CD4-positive, alpha-beta T cell treated with Interleukin-15 for 4 hours (primary cell): ENCODE measurements around the gene CREB3L1.

Source experiments
- DNase-seq: peaks from one replicate; pipeline ENCODE4 v3.0.0-alpha.2; 2020; ENCODE audit warnings: low spot score

Gene CREB3L1

GRCh38 chr11:46277622-46278386 is at the start of gene CREB3L1:
Gene CREB3L1 (plus strand): TSS chr11:46277662. CDS start chr11:46278112, 450 bp downstream.
- DNase-seq: no peak

DNA sequence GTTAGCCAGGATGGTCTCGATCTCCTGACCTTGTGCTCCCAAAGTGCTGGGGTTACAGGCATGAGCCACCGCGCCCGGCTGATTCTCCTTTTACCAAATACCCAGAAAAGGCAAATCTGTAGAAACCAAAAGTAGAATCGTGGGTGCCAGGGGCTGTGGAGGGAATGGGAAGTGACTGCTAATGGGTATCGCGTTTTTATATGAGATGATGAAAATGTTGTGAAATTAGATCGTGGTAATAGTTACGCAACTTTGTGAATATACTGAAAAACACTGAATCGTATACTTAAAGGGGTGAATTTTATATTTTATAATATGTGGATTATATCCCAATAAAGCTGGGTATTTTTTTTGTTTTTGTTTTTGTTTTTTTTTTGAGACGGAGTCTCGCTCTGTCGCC is 48.2 kb upstream of the CREB3L1 start:
- no peak for DNase-seq

DNA sequence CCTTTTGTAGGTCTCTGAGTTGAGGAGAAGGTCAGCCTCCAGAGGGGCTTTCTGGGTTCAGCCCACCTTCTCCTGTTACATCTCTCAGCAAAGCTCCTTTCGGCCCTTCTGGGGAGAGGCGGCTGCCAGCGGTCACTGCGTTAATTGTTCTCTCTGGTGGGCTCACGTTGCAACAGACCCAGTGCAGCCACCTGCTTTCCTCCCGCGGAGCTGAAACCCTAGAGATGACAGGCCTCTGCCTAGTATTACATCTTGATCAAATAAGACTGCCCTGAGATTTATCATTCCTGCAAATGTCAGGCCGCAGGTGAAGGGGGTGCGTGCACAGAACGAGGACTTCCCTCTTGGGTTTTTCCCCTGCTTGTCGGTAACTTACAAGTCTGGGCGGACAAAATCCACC is 43.2 kb upstream of the CREB3L1 start:
- no peak for DNase-seq

- no peak for DNase-seq
These were observed 41.4 kb upstream of the CREB3L1 start for GRCh38 chr11:46235777-46236688.

- no peak for DNase-seq
These were observed 40.6 kb upstream of the CREB3L1 start for GRCh38 chr11:46236918-46237247.

DNA sequence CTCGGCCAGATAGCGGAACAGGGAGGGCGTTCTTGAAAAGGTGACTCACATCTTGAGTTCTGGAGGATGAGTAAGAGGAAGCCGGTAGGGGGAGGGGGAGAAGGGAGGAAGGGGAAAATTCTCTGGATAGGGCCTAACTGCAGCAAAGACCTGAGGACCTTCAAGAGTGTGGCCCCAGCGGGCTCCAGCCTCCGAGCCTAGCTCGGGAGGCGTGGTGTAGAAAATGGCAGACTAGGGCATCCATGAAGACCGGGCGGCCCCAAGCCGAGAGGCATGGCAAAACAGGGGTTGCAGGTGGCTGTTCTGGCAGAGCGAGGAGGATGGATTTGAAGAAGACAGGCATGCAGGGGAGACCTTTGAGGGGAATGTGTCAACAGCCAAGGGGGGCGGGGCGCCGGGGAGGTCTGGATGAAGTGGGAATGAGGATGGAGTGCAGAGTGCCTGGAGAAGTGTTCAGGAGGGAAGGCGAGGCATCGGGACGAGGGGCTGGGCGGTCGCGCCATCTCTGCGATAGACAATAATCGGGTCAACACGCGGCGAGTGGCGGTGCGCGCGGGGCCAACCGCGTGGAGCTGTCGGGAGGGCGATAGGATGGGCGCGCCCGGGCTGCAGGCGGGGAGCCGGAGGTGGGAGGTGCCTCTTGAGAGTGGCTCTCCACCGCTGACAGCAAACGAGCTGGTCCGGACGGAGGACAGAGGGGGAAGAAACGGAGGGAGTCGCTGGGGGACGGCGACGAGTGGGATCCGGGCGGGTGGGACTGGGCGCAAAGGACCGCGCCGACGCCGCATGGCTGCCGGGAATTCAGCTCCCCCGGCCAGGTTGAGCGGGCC is 40.0 kb upstream of the CREB3L1 start:
- DNase-seq: peak; percentile 55

GRCh38 chr11:46238078-46238966 is 39.1 kb upstream of the CREB3L1 start:
- DNase-seq: peak; percentile 28

- peak; percentile 83 for DNase-seq
These were observed 38.3 kb upstream of the CREB3L1 start for GRCh38 chr11:46238967-46239800.

DNA sequence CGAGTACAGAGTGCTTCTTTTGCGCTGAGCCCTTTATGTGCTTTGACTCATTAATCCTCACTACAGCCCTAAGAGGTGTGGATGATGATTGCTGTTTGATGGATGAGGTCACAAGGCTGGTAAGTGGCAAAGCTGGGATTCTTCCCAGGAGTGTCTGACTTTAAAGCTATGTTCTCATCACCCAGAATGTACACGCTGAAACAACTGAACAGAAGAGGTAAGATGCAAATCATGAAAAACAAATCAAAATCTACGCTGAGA is 37.7 kb upstream of the CREB3L1 start:
- DNase-seq: no peak

GRCh38 chr11:46240371-46240770 is 37.1 kb upstream of the CREB3L1 start:
- DNase-seq: no peak

DNA sequence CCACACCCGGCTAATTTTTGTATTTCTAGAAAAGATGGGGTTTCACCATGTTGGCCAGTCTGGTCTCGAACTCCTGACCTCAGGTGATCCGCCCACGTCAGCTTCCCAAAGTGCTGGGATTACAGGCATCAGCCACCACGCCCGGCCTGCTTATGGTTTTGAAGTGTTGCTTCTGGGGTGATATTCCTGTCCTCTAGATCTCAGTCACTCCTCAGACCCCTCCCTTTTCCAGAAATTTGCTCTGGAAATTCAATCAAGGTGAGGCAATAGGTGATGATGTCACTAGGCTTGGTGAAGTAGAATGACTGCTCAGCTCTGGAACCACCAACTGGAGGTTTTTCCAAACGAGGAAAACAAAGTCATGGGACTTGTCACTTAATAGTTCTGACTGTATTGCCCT is 36.6 kb upstream of the CREB3L1 start:
- no peak for DNase-seq

DNA sequence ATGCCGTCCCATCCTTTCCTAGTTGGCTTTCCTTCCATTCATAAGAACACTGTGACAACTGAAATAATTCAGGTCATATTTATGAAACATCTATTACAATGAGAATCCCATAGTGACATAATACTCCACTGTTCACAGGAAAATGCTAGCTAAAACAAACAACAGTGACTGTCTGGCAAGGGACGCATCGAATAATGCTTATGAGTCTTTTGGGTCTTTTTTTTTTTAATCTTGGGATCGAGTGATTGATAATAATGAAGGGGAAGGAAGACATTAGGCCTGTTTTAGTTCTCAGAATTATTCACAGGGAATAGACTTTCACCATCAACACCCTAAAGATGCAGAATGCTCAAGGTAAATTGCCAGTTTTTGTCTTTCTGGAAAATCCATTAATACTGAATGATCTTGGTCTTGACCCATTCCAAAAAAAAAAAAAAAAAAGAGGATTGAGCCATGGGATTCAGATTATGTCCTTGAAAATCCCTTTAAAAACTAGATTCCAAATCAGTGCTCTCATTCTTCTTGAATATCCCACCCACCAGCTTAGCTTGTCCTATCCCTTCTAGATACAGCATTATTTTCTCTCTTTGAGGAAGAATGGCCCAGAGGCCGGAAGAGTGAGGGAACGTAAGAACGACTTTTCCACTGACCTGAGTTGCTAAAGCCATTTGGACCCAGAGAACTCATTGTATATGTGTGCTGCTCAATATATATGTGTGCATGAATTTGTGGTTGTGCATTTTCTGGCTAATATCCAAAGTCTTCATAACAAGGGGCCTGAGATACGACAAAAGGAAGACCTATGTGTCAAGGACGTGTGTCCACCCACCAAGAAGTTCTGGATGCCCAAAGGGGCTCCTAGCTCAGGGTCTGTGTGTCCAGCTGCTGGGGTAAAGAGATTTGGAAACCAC is 35.2 kb upstream of the CREB3L1 start:
- DNase-seq: no peak

- peak; percentile 83 for DNase-seq
These were observed 34.3 kb upstream of the CREB3L1 start for GRCh38 chr11:46242952-46243795.

DNA sequence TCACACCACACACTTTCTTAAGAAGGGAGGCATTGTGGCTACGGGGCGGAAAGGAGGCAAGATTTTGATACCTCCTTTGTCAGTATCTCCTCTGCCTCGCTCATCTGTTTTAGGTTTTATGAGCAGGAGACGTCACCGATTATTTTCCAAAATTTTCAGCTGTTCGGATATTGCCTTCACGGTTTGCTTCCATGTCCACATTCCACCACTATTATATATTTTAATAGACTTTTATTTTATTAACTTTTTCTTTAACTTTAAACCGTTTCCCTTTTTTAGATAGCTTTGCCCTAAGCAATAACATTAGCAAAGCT is 33.7 kb upstream of the CREB3L1 start:
- DNase-seq: no peak

DNA sequence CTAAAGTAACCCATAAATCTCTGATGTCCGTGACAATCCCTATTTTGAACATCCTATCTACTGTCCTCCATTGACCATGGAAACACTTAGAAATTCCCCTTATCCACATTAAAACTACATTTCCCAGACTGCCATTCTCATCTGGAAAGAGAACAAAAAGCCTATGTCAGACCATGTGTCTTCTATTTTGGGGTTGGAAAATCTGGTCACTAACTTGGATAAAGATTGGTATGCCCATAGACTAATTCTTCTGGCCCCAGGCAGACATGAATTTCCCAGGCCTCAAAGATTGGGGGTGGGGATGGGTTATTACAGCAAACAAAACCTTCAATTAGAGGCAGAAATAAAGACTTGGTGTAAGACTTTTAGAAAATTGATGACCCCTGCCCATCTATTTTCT is 30.9 kb upstream of the CREB3L1 start:
- no peak for DNase-seq

- DNase-seq: no peak
These were observed 30.4 kb upstream of the CREB3L1 start for GRCh38 chr11:46247090-46247489.

DNA sequence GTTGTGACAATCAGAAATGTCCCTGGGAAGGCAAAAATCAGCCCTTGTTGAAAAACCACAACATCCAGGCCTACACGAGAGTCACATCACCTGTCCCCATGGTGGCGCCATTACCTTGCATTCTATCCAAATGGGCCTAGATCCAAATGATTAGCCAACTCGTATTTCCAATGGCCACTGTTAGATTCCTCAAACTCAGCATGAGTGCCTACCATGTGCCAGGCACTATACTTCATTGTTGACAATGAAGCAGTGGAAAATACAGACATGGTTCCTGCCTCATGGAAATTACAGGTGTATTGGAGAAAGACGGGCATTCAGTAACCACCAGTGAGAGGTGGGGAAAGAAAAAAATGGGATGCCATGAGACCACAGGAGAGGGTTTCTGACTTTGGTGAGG is 29.8 kb upstream of the CREB3L1 start:
- DNase-seq: peak; percentile 26

DNA sequence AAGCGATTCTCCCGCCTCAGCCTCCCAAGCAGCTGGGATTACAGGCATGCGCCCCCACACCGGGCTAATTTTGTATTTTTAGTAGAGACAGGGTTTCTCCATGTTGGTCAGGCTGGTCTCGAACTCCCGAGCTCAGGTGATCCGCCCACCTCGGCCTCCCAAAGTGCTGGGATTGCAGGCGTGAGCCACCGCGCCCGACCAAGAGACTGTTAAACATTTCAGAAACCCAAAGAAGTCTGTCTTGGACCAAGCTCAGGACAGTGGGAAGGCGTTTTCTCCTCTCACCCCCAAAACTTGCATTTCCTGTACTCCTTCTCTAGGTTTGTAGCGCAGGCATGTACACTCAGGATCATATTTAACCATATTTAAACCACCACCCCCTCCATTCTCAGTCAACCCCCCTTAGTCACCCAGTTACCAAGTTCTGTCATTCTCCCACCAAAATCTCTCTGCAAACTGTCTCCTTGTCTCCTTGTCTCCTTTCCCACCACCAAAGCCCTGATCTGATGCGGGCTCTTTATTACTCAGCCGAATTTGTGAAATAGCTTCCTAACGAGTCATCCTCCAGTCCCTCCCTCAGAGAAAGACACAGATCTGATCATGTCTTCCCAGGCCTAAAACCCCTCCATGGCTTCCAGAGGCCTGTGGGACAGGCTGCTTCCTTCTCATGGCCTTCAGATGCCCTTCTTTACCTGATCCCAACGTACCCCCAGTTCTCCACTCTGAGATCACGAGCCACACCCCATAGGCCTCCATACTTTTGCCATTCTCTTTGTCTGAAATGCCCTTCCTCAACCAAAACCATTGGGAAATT is 29.0 kb upstream of the CREB3L1 start:
- DNase-seq: no peak
